HEK293T (cell line): ENCODE data around the gene CRBN.

Source experiments
- ELF4 ChIP-seq: fragments of 450-650 bp; IDR thresholded peaks from 2 replicates; pipeline ENCODE4 v1.6.1; 2017; ENCODE audit warnings: antibody characterized with exemption
- FOXA1 ChIP-seq: fragments of 450-650 bp; IDR thresholded peaks from 2 replicates; pipeline ENCODE4 v1.6.1; 2016; ENCODE audit warnings: mild to moderate bottlenecking
- FOXK2 ChIP-seq: fragments of 450-650 bp; IDR thresholded peaks from 2 replicates; pipeline ENCODE4 v1.6.1; 2016; ENCODE audit warnings: mild to moderate bottlenecking
- FOXM1 ChIP-seq: fragments of 450-650 bp; IDR thresholded peaks from 2 replicates; pipeline ENCODE4 v1.6.1; 2017; ENCODE audit warnings: mild to moderate bottlenecking, borderline replicate concordance
- HDGF ChIP-seq: fragments of 450-650 bp; IDR thresholded peaks from 2 replicates; pipeline ENCODE4 v1.6.1; 2017; ENCODE audit warnings: antibody characterized with exemption, borderline replicate concordance
- NFRKB ChIP-seq: fragments of 450-650 bp; IDR thresholded peaks from 2 replicates; pipeline ENCODE4 v1.6.1; 2016; ENCODE audit warnings: mild to moderate bottlenecking, moderate library complexity
- PKNOX1 ChIP-seq: fragments of 450-650 bp; IDR thresholded peaks from 2 replicates; pipeline ENCODE4 v1.6.1; 2016
- SP1 ChIP-seq: fragments of 450-650 bp; IDR thresholded peaks from 2 replicates; pipeline ENCODE4 v1.6.1; 2017
- TARDBP ChIP-seq: fragments of 450-650 bp; IDR thresholded peaks from 2 replicates; pipeline ENCODE4 v1.6.1; 2016

GRCh38 chr3:3227640-3228039 is 48.1 kb upstream of the CRBN start:
- TF ChIP-seq TARDBP (no peak), NFRKB (no peak), FOXM1 (no peak), FOXA1 (no peak), ELF4 (no peak), PKNOX1 (no peak), HDGF (no peak), FOXK2 (no peak), SP1 (no peak)
